ENCODE measurements around the gene ZBTB2. TPM values are rescaled to one million over a fixed set of nuclear protein-coding genes. Genes with fewer than 3 reads are reported as not detected.
A peak's percentile ranks its signal among the peaks of the same experiment; 100 is the strongest.

Gene ZBTB2
- total and polyA plus RNA-seq, 10 donors, result 11.0 to 19.1 (median 14.1) TPM

GRCh38 chr6:151323791-151324487 lies 67.4 kb downstream of the ZBTB2 start:
- Histone ChIP-seq H3K9me3 (no peaks in the 10 kb centered on the region), H3K27me3 (replicated peaks in 1 of 7) (peaks cover 0 to 31% (median 0%) of the 10 kb centered on the region in 7 donors), H3K4me1 (peaks cover 10 to 36% (median 28%) of the 10 kb centered on the region in 6 donors), H3K36me3 (no peaks in the 10 kb centered on the region), H3K4me3 (peak overlapping the region in 1 of 8 donors; percentile 27), H3K27ac (peak overlapping the region in 7 of 8 donors; percentile 16 to 62 (median 41))
- peak; percentile 39 to 75 (median 73) for TF ChIP-seq POLR2AphosphoS5 (IDR thresholded peaks at IDR 0.05)
- TF ChIP-seq POLR2A (IDR thresholded peaks at IDR 0.05), result no peak
- peak; percentile 94 to 98 (median 97) for TF ChIP-seq CTCF (IDR thresholded peaks at IDR 0.05 in 8 of 11, conservative IDR thresholded peaks at IDR 0.05 in 3 of 11)
- intact Hi-C loops (cut with DNase I; ENCODE audit: low total_unique reads), result loop anchor here (2.0 kb wide), 2 partner anchors 309 to 431 kb away; no protein-coding TSS in a partner anchor
- DNase-seq, result peak; percentile 92
- WGBS, 5 donors, result 14 to 22% (median 20%) methylated on average over 11 to 12 of the region's 12 CpGs

GRCh38 chr6:151322570-151322969 lies 68.8 kb downstream of the ZBTB2 start:
- TF ChIP-seq CTCF (IDR thresholded peaks at IDR 0.05 in 8 of 11, conservative IDR thresholded peaks at IDR 0.05 in 3 of 11) (no peak), POLR2A (IDR thresholded peaks at IDR 0.05) (no peak), POLR2AphosphoS5 (IDR thresholded peaks at IDR 0.05) (no peak)
- Histone ChIP-seq H3K36me3 (no peaks in the 10 kb centered on the region), H3K9me3 (no peaks in the 10 kb centered on the region), H3K4me1 (peaks cover 10 to 36% (median 28%) of the 10 kb centered on the region in 6 donors), H3K4me3 (no peak overlapping the region), H3K27ac (no peak overlapping the region), H3K27me3 (replicated peaks in 1 of 7) (peaks cover 0 to 30% (median 0%) of the 10 kb centered on the region in 7 donors)
- WGBS, 5 donors, result 85 to 95% (median 90%) methylated on average over 9 of the region's 9 CpGs
- no peak for DNase-seq
- intact Hi-C loops (cut with DNase I; ENCODE audit: low total_unique reads), result loop anchor here (2.0 kb wide), 1 partner anchor 430 kb away; no protein-coding TSS in a partner anchor

DNA sequence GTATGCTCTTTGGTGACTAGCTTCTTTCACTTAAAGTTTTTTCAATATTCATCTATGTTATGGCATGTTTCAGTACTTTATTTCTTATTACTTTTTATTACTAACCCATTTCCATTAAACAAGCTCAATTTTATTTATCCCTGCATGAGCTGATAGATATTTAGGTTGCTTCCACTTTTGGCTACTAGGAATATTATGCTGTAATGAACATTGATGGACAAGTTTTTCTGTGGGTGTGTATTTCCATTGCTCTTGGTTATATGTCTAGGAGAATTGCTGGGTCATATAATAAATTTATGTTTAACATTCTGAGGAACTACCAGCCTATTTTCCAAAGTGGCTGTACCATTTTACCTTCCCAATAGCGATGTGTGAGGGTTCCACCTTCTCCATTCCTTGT lies 69.9 kb downstream of the ZBTB2 start:
- WGBS, 5 donors, result 86 to 100% (median 92%) methylated on average over 1 of the region's 1 CpG
- H3K9me3 ChIP-seq, result peaks cover 0 to 6% (median 0%) of the 10 kb centered on the region in 8 donors
- intact Hi-C loops (cut with DNase I; ENCODE audit: low total_unique reads), result no loop called here
- no peak overlapping the region for H3K4me3 ChIP-seq
- TF ChIP-seq POLR2AphosphoS5 (IDR thresholded peaks at IDR 0.05) (no peak), POLR2A (IDR thresholded peaks at IDR 0.05) (no peak), CTCF (IDR thresholded peaks at IDR 0.05 in 8 of 11, conservative IDR thresholded peaks at IDR 0.05 in 3 of 11) (no peak)
- peaks cover 0 to 24% (median 0%) of the 10 kb centered on the region in 7 donors for H3K27me3 ChIP-seq (replicated peaks in 1 of 7)
- no peak overlapping the region for H3K27ac ChIP-seq
- H3K36me3 ChIP-seq, result no peaks in the 10 kb centered on the region
- no peak for DNase-seq
- H3K4me1 ChIP-seq, result peaks cover 10 to 31% (median 27%) of the 10 kb centered on the region in 6 donors

DNA sequence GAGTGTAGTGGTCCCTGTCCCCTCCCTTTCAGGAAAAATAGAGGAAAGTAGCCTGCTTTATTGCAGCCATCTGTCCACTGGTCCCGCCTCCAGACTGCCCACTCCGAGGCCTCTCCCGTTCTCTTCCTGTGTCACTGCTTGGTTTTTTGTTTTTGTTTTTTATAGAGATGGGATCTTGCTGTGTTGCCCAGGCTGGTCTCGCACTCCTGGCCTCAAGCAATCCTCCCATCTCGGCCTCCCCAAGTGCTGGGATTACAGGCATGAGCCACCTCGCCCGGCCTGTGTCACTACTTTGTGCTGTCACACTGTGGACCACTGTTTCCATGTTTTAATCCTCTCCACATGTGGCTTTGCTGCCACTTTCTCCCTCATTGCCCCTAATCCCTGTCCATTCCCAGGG lies 71.2 kb downstream of the ZBTB2 start:
- peaks cover 0 to 11% (median 0%) of the 10 kb centered on the region in 7 donors for H3K27me3 ChIP-seq (replicated peaks in 1 of 7)
- H3K4me1 ChIP-seq, result peaks cover 9 to 19% (median 17%) of the 10 kb centered on the region in 6 donors
- no peak for DNase-seq
- intact Hi-C loops (cut with DNase I; ENCODE audit: low total_unique reads), result no loop called here
- WGBS, 5 donors, result 86 to 94% (median 90%) methylated on average over 7 of the region's 7 CpGs
- TF ChIP-seq POLR2A (IDR thresholded peaks at IDR 0.05), result no peak
- TF ChIP-seq CTCF (IDR thresholded peaks at IDR 0.05 in 8 of 11, conservative IDR thresholded peaks at IDR 0.05 in 3 of 11), result no peak
- no peak for TF ChIP-seq POLR2AphosphoS5 (IDR thresholded peaks at IDR 0.05)
- no peaks in the 10 kb centered on the region for H3K36me3 ChIP-seq
- peaks cover 0 to 19% (median 9%) of the 10 kb centered on the region in 8 donors for H3K9me3 ChIP-seq
- H3K27ac ChIP-seq, result no peak overlapping the region
- H3K4me3 ChIP-seq, result no peak overlapping the region

All from spleen (tissue), 11 donors.